Measurements from ENCODE around the gene PLEKHJ1. TPM values are rescaled to one million over a fixed set of nuclear protein-coding genes. Genes with fewer than 3 reads are reported as not detected.

The PLEKHJ1 gene
- polyA plus RNA-seq, 1 donor from 2014 or later, result 219 TPM

DNA sequence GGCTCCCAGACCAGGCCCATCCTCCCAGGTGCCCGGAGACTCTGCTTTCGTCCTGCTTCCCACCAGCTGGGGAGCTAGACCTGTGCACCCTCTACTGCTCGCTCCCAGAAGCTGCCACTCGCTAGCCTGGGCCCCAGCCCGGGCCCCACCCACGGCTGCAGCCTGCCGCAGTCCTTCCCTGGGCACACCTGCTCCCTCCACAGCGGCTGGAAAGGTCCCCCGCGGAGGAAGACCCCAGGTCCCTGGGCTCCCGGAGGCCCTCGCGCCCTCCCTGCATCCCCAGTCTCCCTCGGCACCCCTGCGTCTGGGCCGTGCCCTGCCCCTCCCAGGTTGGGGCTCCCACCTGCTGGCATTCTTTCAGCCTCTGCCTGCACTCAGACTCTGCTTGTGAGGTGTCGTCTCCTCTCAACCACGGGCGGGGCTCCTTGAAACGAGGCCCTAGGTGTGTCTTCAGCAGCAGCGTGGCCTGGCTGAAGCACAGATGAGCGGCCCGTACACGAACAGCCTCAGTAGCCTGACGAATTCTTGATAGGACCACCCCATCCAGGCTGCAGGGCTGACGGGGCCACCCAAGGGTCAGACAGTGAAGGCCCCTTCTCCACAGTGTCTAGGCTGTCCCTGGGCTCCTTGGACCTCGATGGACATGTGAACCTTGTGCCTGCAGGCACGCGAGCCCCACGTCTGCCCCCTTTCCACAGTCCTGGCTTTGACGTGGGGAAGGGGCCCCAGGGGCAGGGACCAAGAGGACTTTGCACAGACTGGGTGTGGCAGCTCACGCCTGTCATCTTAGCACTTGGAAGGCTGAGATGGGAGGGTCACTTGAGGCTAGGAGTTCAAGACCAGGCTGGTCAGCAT is 44.4 kb downstream of the PLEKHJ1 start:
- Histone ChIP-seq H3K4me3 (ENCODE audit: low read length) (no peak overlapping the region), H3K27me3 (ENCODE audit: insufficient read depth, low read depth, low read length) (no peaks in the 10 kb centered on the region), H3K9ac (ENCODE audit: low read length) (no peak overlapping the region), H4K20me1 (ENCODE audit: insufficient read depth) (no peaks in the 10 kb centered on the region), H3K36me3 (ENCODE audit: insufficient read depth, low read length) (no peaks in the 10 kb centered on the region), H3K27ac (ENCODE audit: low read length) (no peak overlapping the region), H3K9me3 (ENCODE audit: low read length) (no peaks in the 10 kb centered on the region), H3K9me2 (ENCODE audit: insufficient read depth, low read length) (no peaks in the 10 kb centered on the region), H3K4me2 (ENCODE audit: low read length) (no peak overlapping the region), H3F3A (ENCODE audit: insufficient read depth, low read length, poor library complexity, severe bottlenecking) (no peaks in the 10 kb centered on the region), H3K79me2 (replicated peaks; ENCODE audit: insufficient read depth, low read length) (no peaks in the 10 kb centered on the region), H2AFZ (ENCODE audit: low read depth, low read length) (no peak overlapping the region)
- TF ChIP-seq, protein P1, sequence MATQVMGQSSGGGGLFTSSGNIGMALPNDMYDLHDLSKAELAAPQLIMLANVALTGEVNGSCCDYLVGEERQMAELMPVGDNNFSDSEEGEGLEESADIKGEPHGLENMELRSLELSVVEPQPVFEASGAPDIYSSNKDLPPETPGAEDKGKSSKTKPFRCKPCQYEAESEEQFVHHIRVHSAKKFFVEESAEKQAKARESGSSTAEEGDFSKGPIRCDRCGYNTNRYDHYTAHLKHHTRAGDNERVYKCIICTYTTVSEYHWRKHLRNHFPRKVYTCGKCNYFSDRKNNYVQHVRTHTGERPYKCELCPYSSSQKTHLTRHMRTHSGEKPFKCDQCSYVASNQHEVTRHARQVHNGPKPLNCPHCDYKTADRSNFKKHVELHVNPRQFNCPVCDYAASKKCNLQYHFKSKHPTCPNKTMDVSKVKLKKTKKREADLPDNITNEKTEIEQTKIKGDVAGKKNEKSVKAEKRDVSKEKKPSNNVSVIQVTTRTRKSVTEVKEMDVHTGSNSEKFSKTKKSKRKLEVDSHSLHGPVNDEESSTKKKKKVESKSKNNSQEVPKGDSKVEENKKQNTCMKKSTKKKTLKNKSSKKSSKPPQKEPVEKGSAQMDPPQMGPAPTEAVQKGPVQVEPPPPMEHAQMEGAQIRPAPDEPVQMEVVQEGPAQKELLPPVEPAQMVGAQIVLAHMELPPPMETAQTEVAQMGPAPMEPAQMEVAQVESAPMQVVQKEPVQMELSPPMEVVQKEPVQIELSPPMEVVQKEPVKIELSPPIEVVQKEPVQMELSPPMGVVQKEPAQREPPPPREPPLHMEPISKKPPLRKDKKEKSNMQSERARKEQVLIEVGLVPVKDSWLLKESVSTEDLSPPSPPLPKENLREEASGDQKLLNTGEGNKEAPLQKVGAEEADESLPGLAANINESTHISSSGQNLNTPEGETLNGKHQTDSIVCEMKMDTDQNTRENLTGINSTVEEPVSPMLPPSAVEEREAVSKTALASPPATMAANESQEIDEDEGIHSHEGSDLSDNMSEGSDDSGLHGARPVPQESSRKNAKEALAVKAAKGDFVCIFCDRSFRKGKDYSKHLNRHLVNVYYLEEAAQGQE (IDR thresholded peaks at IDR 0.05; ENCODE audit: borderline replicate concordance), result no peak
- TF ChIP-seq POLR2AphosphoS5 (IDR thresholded peaks at IDR 0.05) (no peak), EZH2 (IDR thresholded peaks at IDR 0.05; ENCODE audit: borderline replicate concordance, insufficient read depth, low read length, poor library complexity, severe bottlenecking) (no peak), TAF1 (IDR thresholded peaks at IDR 0.05; ENCODE audit: low read depth) (no peak), MXI1 (conservative IDR thresholded peaks at IDR 0.05; ENCODE audit: poor library complexity, severe bottlenecking) (no peak), SMC3 (conservative IDR thresholded peaks at IDR 0.05; ENCODE audit: poor library complexity) (no peak), RAD21 (conservative IDR thresholded peaks at IDR 0.05) (no peak), EP300 (conservative IDR thresholded peaks at IDR 0.05; ENCODE audit: poor library complexity, severe bottlenecking) (no peak)
- TF ChIP-seq, protein P2, sequence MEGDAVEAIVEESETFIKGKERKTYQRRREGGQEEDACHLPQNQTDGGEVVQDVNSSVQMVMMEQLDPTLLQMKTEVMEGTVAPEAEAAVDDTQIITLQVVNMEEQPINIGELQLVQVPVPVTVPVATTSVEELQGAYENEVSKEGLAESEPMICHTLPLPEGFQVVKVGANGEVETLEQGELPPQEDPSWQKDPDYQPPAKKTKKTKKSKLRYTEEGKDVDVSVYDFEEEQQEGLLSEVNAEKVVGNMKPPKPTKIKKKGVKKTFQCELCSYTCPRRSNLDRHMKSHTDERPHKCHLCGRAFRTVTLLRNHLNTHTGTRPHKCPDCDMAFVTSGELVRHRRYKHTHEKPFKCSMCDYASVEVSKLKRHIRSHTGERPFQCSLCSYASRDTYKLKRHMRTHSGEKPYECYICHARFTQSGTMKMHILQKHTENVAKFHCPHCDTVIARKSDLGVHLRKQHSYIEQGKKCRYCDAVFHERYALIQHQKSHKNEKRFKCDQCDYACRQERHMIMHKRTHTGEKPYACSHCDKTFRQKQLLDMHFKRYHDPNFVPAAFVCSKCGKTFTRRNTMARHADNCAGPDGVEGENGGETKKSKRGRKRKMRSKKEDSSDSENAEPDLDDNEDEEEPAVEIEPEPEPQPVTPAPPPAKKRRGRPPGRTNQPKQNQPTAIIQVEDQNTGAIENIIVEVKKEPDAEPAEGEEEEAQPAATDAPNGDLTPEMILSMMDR (IDR thresholded peaks at IDR 0.05; ENCODE audit: poor library complexity, severe bottlenecking), result no peak

DNA sequence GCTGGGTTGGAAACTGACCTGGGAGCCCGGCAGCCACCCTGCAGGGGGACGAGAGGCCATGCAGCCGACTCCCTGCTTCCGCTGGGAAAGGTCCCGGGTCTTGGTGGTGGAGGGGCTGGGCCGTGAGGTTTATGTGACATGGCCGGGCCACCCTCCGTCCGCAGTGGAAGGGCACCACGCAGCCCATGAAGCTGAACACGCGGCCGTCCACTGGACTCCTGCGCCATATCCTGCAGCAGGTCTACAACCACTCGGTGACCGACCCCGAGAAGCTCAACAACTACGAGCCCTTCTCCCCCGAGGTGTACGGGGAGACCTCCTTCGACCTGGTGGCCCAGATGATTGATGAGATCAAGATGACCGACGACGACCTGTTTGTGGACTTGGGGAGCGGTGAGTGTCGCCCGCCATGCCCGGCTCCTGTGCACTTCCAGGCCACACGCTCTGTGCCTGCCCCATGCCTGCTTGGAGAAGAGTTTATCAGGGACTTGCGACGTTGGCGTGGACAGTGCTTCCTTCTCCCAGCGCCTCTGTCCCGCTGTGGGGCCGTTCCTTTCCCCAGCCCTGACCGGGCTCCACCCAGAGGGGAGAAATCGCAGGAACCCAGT is 45.2 kb downstream of the PLEKHJ1 start:
- no peaks in the 10 kb centered on the region for H4K20me1 ChIP-seq (ENCODE audit: insufficient read depth)

More for the DNA sequence above, 45.2 kb downstream of the PLEKHJ1 start:
- H3K9me3 ChIP-seq (ENCODE audit: low read length), result no peaks in the 10 kb centered on the region
- H3K9me2 ChIP-seq (ENCODE audit: insufficient read depth, low read length), result no peaks in the 10 kb centered on the region
- H3F3A ChIP-seq (ENCODE audit: insufficient read depth, low read length, poor library complexity, severe bottlenecking), result no peaks in the 10 kb centered on the region
- H3K27me3 ChIP-seq (ENCODE audit: insufficient read depth, low read depth, low read length), result no peaks in the 10 kb centered on the region
- no peak overlapping the region for H3K27ac ChIP-seq (ENCODE audit: low read length)
- no peak overlapping the region for H3K9ac ChIP-seq (ENCODE audit: low read length)
- TF ChIP-seq EZH2 (IDR thresholded peaks at IDR 0.05; ENCODE audit: borderline replicate concordance, insufficient read depth, low read length, poor library complexity, severe bottlenecking) (no peak), TAF1 (IDR thresholded peaks at IDR 0.05; ENCODE audit: low read depth) (no peak), EP300 (conservative IDR thresholded peaks at IDR 0.05; ENCODE audit: poor library complexity, severe bottlenecking) (no peak), MXI1 (conservative IDR thresholded peaks at IDR 0.05; ENCODE audit: poor library complexity, severe bottlenecking) (no peak), RAD21 (conservative IDR thresholded peaks at IDR 0.05) (no peak), POLR2AphosphoS5 (IDR thresholded peaks at IDR 0.05) (no peak), SMC3 (conservative IDR thresholded peaks at IDR 0.05; ENCODE audit: poor library complexity) (no peak)
- TF ChIP-seq, protein P2 (IDR thresholded peaks at IDR 0.05; ENCODE audit: poor library complexity, severe bottlenecking), result no peak
- TF ChIP-seq, protein P1 (IDR thresholded peaks at IDR 0.05; ENCODE audit: borderline replicate concordance), result no peak
- H3K36me3 ChIP-seq (ENCODE audit: insufficient read depth, low read length), result no peaks in the 10 kb centered on the region
- H2AFZ ChIP-seq (ENCODE audit: low read depth, low read length), result no peak overlapping the region
- H3K4me3 ChIP-seq (ENCODE audit: low read length), result no peak overlapping the region
- H3K79me2 ChIP-seq (replicated peaks; ENCODE audit: insufficient read depth, low read length), result no peaks in the 10 kb centered on the region
- H3K4me2 ChIP-seq (ENCODE audit: low read length), result no peak overlapping the region

All from neural cell (in vitro differentiated cells).